SU-DHL-6 (cell line): Measurements from ENCODE around the gene C1QTNF1.
"Not testable (repeated sequence)": the region's sequence is repeated elsewhere in the genome, so short reads cannot be mapped to it uniquely, and the experiment has no call there.

Experiments
- H2AFZ ChIP-seq: fragments of 200-600 bp; sonication (generic); 2 replicates; pipeline ENCODE4 v1.6.1; 2014; ENCODE audit warnings: low read depth, mild to moderate bottlenecking, moderate library complexity, mixed read lengths, antibody characterized with exemption, low read length; ENCODE audit not compliant: severe bottlenecking
- H3F3A ChIP-seq: fragments of 200-600 bp; shearing (Covaris generic); 2 replicates; pipeline ENCODE4 v1.6.0; 2016; ENCODE audit warnings: antibody characterized with exemption, mild to moderate bottlenecking; ENCODE audit not compliant: insufficient read depth
- H3K27ac ChIP-seq: fragments of 200-600 bp; sonication (generic); 2 replicates; pipeline ENCODE4 v1.5.1; 2016; ENCODE audit warnings: low read depth, mild to moderate bottlenecking, low read length, moderate library complexity, mixed read lengths
- H3K27me3 ChIP-seq: fragments of 200-600 bp; sonication (generic), shearing (Covaris generic); 2 replicates; pipeline ENCODE4 v1.6.0; 2014; ENCODE audit warnings: mild to moderate bottlenecking, low read length
- H3K36me3 ChIP-seq: fragments of 200-600 bp; sonication (generic); 2 replicates; pipeline ENCODE4 v1.6.1; 2014; ENCODE audit warnings: mild to moderate bottlenecking, low read length, mixed read lengths
- H3K4me2 ChIP-seq: fragments of 300-600, 200-600 bp; shearing (Covaris generic), sonication (generic); 2 replicates; pipeline ENCODE4 v1.6.0; 2014; ENCODE audit warnings: low read length, low read depth, mild to moderate bottlenecking; ENCODE audit not compliant: poor library complexity, severe bottlenecking
- H3K4me3 ChIP-seq: fragments of 200-600 bp; sonication (generic); 2 replicates; pipeline ENCODE4 v1.5.1; 2014; ENCODE audit warnings: antibody characterized with exemption, low read length, mild to moderate bottlenecking, mixed read lengths; ENCODE audit not compliant: insufficient read depth, poor library complexity, severe bottlenecking
- H3K79me2 ChIP-seq: fragments of 200-600 bp; sonication (generic); 2 replicates; pipeline ENCODE4 v1.6.1; 2014; ENCODE audit warnings: mild to moderate bottlenecking, low read length, moderate library complexity; ENCODE audit not compliant: insufficient read depth
- H3K9ac ChIP-seq: fragments of 200-600 bp; sonication (generic); 2 replicates; pipeline ENCODE4 v1.7.0; 2014; ENCODE audit warnings: mild to moderate bottlenecking, low read length
- H3K9me2 ChIP-seq: fragments of 200-600 bp; sonication (generic); replicated peaks from 2 replicates; pipeline ENCODE4 v1.6.1; 2014; ENCODE audit warnings: low read length; ENCODE audit not compliant: insufficient read depth
- H3K9me3 ChIP-seq: fragments of 200-600 bp; sonication (generic); 2 replicates; pipeline ENCODE4 v1.6.1; 2014; ENCODE audit warnings: low read length, mixed read lengths; ENCODE audit not compliant: insufficient read depth
- H4K20me1 ChIP-seq: fragments of 200-600 bp; sonication (generic); 2 replicates; pipeline ENCODE4 v1.6.1; 2014; ENCODE audit warnings: low read depth, mild to moderate bottlenecking, antibody characterized with exemption, low read length, moderate library complexity, mixed read lengths
- EZH2phosphoT487 ChIP-seq: fragments of 200-600 bp; sonication (generic), shearing (Covaris generic); conservative IDR thresholded peaks from 2 replicates; pipeline ENCODE4 v1.6.1; 2018; ENCODE audit warnings: mild to moderate bottlenecking, antibody characterized with exemption, low read length, moderate library complexity, mixed read lengths
- TF ChIP-seq, protein P1 (sequence below): fragments of 200-600 bp; sonication (generic); IDR thresholded peaks from one replicate; pipeline ENCODE4 v1.5.1; 2017; ENCODE audit warnings: antibody characterized with exemption, mild to moderate bottlenecking, low read length, moderate library complexity; ENCODE audit not compliant: insufficient read depth, poor library complexity, severe bottlenecking

Gene C1QTNF1

DNA sequence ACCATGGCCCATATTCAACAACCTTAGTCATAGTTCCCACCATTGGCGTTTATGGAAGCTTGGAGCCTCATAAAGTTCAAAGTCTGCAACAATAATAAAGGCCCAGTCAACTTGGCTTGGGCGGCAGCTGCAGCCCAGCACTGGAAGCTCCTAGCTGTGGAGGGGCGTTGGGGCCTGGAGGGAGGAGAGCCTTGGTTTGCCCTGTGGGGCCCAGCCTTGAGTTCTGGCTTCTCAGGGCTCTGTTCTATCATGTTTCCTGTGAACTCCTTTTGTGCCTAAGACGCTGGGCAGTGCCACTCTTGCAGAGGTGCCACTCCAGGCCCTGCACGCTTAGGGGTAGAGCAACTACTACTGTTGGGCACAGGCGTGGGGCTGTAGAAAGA lies 49.7 kb downstream of the C1QTNF1 start:
- Histone ChIP-seq H3K9me3 (no peaks in the 10 kb centered on the region), H4K20me1 (no peaks in the 10 kb centered on the region), H3K79me2 (no peaks in the 10 kb centered on the region), H3F3A (no peaks in the 10 kb centered on the region), H3K9me2 (no peaks in the 10 kb centered on the region), H3K27me3 (no peaks in the 10 kb centered on the region), H2AFZ (no peak overlapping the region), H3K9ac (no peak overlapping the region), H3K4me2 (no peak overlapping the region), H3K36me3 (no peaks in the 10 kb centered on the region), H3K27ac (no peak overlapping the region), H3K4me3 (no peak overlapping the region)
- TF ChIP-seq, protein P1, sequence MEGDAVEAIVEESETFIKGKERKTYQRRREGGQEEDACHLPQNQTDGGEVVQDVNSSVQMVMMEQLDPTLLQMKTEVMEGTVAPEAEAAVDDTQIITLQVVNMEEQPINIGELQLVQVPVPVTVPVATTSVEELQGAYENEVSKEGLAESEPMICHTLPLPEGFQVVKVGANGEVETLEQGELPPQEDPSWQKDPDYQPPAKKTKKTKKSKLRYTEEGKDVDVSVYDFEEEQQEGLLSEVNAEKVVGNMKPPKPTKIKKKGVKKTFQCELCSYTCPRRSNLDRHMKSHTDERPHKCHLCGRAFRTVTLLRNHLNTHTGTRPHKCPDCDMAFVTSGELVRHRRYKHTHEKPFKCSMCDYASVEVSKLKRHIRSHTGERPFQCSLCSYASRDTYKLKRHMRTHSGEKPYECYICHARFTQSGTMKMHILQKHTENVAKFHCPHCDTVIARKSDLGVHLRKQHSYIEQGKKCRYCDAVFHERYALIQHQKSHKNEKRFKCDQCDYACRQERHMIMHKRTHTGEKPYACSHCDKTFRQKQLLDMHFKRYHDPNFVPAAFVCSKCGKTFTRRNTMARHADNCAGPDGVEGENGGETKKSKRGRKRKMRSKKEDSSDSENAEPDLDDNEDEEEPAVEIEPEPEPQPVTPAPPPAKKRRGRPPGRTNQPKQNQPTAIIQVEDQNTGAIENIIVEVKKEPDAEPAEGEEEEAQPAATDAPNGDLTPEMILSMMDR, result no peak
- TF ChIP-seq EZH2phosphoT487, result no peak

DNA sequence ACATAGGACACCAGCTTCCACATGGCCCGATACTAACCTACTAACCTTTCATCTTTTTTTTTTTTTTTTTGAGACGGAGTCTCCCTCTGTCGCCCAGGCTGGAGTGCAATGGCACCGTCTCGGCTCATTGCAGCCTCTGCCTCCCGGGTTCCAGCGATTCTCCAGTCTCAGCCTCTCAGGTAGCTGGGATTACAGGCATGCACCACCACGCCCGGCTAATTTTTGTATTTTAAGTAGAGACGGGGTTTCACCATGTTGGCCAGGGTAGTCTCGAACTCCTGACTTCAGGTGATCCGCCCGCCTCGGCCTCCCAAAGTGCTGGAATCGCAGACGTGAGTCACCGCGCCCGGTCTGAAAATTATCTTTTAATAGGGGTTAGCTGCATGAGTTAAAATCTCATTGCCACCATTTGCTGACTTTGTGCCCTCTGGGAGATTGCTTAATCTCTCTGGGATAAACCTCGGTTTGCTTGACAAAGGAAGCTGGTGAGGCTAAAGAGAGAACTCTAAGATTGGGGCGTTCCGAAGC lies 50.2 kb downstream of the C1QTNF1 start:
- not testable (repeated sequence) for H4K20me1 ChIP-seq, H3K9me2 ChIP-seq, H3K4me3 ChIP-seq, H3K79me2 ChIP-seq, H3K36me3 ChIP-seq, H3K27ac ChIP-seq, H2AFZ ChIP-seq, H3K9ac ChIP-seq, H3K9me3 ChIP-seq, H3K4me2 ChIP-seq, H3F3A ChIP-seq, H3K27me3 ChIP-seq

GRCh38 chr17:79074649-79075445 lies 50.9 kb downstream of the C1QTNF1 start, which contains the start of gene ENGASE:
ENGASE (plus strand) TSS chr17:79074824; CDS start chr17:79074945, 121 bp downstream.
- Histone ChIP-seq H3K27me3 (no peaks in the 10 kb centered on the region), H3K9ac (no peak within 1 kb of the TSS), H3K9me2 (no peaks in the 10 kb centered on the region), H3F3A (no peaks in the 10 kb centered on the region), H3K4me3 (no peak within 1 kb of the TSS), H4K20me1 (no peaks in the 10 kb centered on the region), H3K27ac (no peak within 1 kb of the TSS), H3K4me2 (no peak within 1 kb of the TSS), H2AFZ (no peak within 1 kb of the TSS), H3K79me2 (no peaks in the 10 kb centered on the region), H3K36me3 (no peaks in the 10 kb centered on the region), H3K9me3 (no peaks in the 10 kb centered on the region)
- TF ChIP-seq, protein P1, result no peak
- no peak for TF ChIP-seq EZH2phosphoT487

DNA sequence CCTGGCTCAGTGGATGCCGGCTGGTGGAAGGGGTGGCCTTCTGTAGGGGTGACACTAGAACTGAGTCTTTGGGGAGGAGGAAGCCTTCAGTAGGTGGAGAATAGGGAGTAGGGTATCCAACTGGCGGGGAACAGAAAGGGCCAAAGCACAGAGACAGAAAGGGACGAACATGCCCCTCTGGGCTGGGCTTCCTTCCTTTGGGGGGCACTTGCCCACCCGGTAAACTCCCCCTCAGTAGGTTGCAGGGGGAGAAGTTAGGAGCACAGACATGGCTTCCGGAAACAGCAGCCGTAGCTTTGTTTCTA lies 51.4 kb downstream of the C1QTNF1 start:
- no peaks in the 10 kb centered on the region for H3K36me3 ChIP-seq
- TF ChIP-seq, protein P1, result no peak
- no peak for TF ChIP-seq EZH2phosphoT487
- no peaks in the 10 kb centered on the region for H3F3A ChIP-seq
- no peak overlapping the region for H3K4me2 ChIP-seq
- H3K4me3 ChIP-seq, result no peak overlapping the region
- H4K20me1 ChIP-seq, result no peaks in the 10 kb centered on the region
- H3K9ac ChIP-seq, result no peak overlapping the region
- H3K27ac ChIP-seq, result no peak overlapping the region
- H3K9me2 ChIP-seq, result no peaks in the 10 kb centered on the region
- no peak overlapping the region for H2AFZ ChIP-seq
- no peaks in the 10 kb centered on the region for H3K79me2 ChIP-seq
- H3K27me3 ChIP-seq, result no peaks in the 10 kb centered on the region
- no peaks in the 10 kb centered on the region for H3K9me3 ChIP-seq
